Fibroblast of upper back skin (primary cell): ENCODE measurements around the gene BCDIN3D.

ENCODE experiments used
- DNase-seq: peaks from one replicate; pipeline ENCODE4 v3.0.0-alpha.2; 2013

Gene BCDIN3D

GRCh38 chr12:49813131-49813530, 29.8 kb downstream of the BCDIN3D start:
- DNase-seq = no peak

GRCh38 chr12:49811961-49812401, 30.9 kb downstream of the BCDIN3D start:
- no peak for DNase-seq

GRCh38 chr12:49811136-49811535, 31.8 kb downstream of the BCDIN3D start:
- no peak for DNase-seq

GRCh38 chr12:49809906-49810389, 33.0 kb downstream of the BCDIN3D start:
- no peak for DNase-seq

GRCh38 chr12:49809381-49809905, 33.5 kb downstream of the BCDIN3D start:
- DNase-seq = peak; percentile 20

- DNase-seq = no peak
Observed at GRCh38 chr12:49808686-49809380, 34.1 kb downstream of the BCDIN3D start.

- no peak for DNase-seq
Observed at GRCh38 chr12:49807991-49808580, 34.8 kb downstream of the BCDIN3D start.

- DNase-seq = no peak
Observed at GRCh38 chr12:49806877-49807276, 36.0 kb downstream of the BCDIN3D start.

- DNase-seq = no peak
Observed at GRCh38 chr12:49806321-49806813, 36.5 kb downstream of the BCDIN3D start.

GRCh38 chr12:49805409-49805808, 37.5 kb downstream of the BCDIN3D start:
- no peak for DNase-seq

GRCh38 chr12:49804821-49805220, 38.1 kb downstream of the BCDIN3D start:
- no peak for DNase-seq

GRCh38 chr12:49803693-49804450, 39.0 kb downstream of the BCDIN3D start:
- no peak for DNase-seq

- no peak for DNase-seq
Observed at GRCh38 chr12:49801141-49802063, 41.5 kb downstream of the BCDIN3D start.

GRCh38 chr12:49800421-49801140, 42.3 kb downstream of the BCDIN3D start:
- DNase-seq = no peak

- DNase-seq = no peak
Observed at GRCh38 chr12:49798934-49799333, 44.0 kb downstream of the BCDIN3D start.

- no peak for DNase-seq
Observed at GRCh38 chr12:49798248-49798647, 44.7 kb downstream of the BCDIN3D start.

- no peak for DNase-seq
Observed at GRCh38 chr12:49797449-49797776, 45.5 kb downstream of the BCDIN3D start.

GRCh38 chr12:49796606-49797448, 46.1 kb downstream of the BCDIN3D start:
- DNase-seq = no peak

GRCh38 chr12:49796155-49796554, 46.8 kb downstream of the BCDIN3D start:
- no peak for DNase-seq

- no peak for DNase-seq
Observed at GRCh38 chr12:49795654-49796105, 47.2 kb downstream of the BCDIN3D start.
